Loucy (cell line): ENCODE data around the gene NPIPB2.

Experiments used
- EZH2phosphoT487 ChIP-seq: fragments of 200-600 bp; IDR thresholded peaks from 2 replicates; pipeline ENCODE4 v1.6.1; 2018; ENCODE audit warnings: antibody characterized with exemption, mild to moderate bottlenecking, moderate library complexity, borderline replicate concordance
- TF ChIP-seq, protein P1 (sequence below): fragments of 200-600 bp; sonication (generic); conservative IDR thresholded peaks from 2 replicates; pipeline ENCODE4 v1.5.1; 2014; ENCODE audit warnings: mild to moderate bottlenecking, antibody characterized with exemption, low read length

DNA sequence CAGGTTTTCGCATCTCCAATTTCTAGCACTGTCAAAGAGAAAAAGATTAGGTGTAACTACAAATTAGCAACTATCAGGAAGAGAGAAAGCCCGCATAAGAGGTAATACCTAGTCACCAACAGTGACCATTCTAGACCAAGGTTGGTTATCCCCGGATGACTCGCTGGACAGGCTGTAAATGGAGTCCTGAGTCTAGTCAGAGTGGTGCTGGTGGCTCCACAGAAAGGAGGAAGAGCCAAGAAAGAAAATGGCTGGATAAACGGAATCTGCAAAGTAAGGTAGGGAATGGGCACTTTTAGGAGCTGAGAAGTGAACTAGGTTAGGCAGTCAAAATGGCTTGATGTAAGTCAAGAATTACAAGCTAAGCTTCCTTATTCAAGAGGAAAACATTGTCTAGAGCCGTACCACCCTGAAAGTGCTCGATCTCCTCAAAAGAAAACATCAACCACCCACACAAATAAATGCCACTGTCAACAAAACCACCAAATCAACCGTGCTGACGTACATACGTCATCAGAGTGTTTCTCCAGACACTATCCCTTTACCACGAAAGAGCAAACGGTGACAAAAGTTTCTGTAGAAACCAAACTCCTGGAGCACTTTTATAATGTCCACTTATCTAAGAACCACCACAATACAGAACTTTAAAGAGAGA, 28.3 kb downstream of the NPIPB2 start:
- TF ChIP-seq, protein P1, sequence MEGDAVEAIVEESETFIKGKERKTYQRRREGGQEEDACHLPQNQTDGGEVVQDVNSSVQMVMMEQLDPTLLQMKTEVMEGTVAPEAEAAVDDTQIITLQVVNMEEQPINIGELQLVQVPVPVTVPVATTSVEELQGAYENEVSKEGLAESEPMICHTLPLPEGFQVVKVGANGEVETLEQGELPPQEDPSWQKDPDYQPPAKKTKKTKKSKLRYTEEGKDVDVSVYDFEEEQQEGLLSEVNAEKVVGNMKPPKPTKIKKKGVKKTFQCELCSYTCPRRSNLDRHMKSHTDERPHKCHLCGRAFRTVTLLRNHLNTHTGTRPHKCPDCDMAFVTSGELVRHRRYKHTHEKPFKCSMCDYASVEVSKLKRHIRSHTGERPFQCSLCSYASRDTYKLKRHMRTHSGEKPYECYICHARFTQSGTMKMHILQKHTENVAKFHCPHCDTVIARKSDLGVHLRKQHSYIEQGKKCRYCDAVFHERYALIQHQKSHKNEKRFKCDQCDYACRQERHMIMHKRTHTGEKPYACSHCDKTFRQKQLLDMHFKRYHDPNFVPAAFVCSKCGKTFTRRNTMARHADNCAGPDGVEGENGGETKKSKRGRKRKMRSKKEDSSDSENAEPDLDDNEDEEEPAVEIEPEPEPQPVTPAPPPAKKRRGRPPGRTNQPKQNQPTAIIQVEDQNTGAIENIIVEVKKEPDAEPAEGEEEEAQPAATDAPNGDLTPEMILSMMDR, result no peak
- no peak for TF ChIP-seq EZH2phosphoT487
